Activated CD8-positive, alpha-beta memory T cell treated with anti-CD3 and anti-CD28 coated beads, Interleukin-2, amount 10 ng/mL, durations not matched to agents 7 days and 5 days (primary cell): ENCODE results near the gene FRG2B. TPM values are rescaled to one million over a fixed set of nuclear protein-coding genes. Genes with fewer than 3 reads are reported as not detected.

Experiments used
- total RNA-seq, 2 experiments: library from RNA; stranded (reverse); gene quantifications; one replicate each; pipeline ENCODE4 v1.2.3, GENCODE V29; 2021

FRG2B gene
- total RNA-seq, 2 experiments from 2014 or later: not detected

Other genes with a start within 250 kb of the FRG2B start
- 1 to 10 TPM; 5.6 to 6.0 TPM for gene PAOX, start 247.5 kb downstream of the FRG2B start, total RNA-seq
- 10 to 100 TPM; 56.0 to 64.9 TPM for gene MTG1, start 232.6 kb downstream of the FRG2B start, total RNA-seq
- not detected for gene SPRN, start 202.2 kb downstream of the FRG2B start, total RNA-seq
- 1 to 10 TPM in 1 of 2 experiments, under 1 TPM in 1; 0.82 to 4.8 TPM for gene SCART1, start 172.8 kb downstream of the FRG2B start, total RNA-seq
- gene CYP2E1, start 99.4 kb downstream of the FRG2B start, total RNA-seq: under 1 TPM in 1 of 2 experiments, not detected in 1; 0.26 TPM
- gene SYCE1, start 61.2 kb downstream of the FRG2B start, total RNA-seq: 1 to 10 TPM; 1.4 to 2.1 TPM